B cell (primary cell): ENCODE results near the gene ITPR3.

Source experiments
- CTCF ChIP-seq: fragments of 200-600 bp; IDR thresholded peaks from one replicate; pipeline ENCODE4 v1.8.0; 2022; ENCODE audit warnings: antibody characterized with exemption, mild to moderate bottlenecking
- EZH2 ChIP-seq: IDR thresholded peaks from 2 replicates; pipeline ENCODE4 v1.6.1; 2012; ENCODE audit warnings: borderline replicate concordance, low read depth, mild to moderate bottlenecking, moderate library complexity, low read length; ENCODE audit not compliant: insufficient read depth, poor library complexity, severe bottlenecking

DNA sequence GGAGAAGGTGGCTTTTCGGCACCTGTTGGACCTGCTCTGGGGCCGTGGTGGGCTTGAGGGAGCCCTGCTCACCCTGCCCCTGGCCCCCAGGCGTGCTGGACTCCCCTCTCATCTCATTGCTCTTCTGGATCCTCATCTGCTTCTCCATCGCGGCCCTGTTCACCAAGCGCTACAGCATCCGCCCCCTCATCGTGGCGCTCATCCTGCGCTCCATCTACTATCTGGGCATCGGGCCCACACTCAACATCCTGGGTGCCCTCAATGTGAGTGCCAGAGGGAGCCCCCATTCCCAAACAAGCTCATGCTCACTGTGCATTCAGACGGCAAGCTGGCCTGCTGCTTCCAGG lies 68.0 kb downstream of the ITPR3 start:
- TF ChIP-seq CTCF (no peak), EZH2 (no peak)
